Astrocyte (in vitro differentiated cells and primary cell): ENCODE results near the gene MYLK2. TPM values are rescaled to one million over a fixed set of nuclear protein-coding genes. Genes with fewer than 3 reads are reported as not detected.

Experiments
- DNase-seq: peaks from one replicate; pipeline ENCODE4 v3.0.0-alpha.2; 2010; ENCODE audit warnings: low read depth
- FAIRE-seq: peaks from 2 replicates; lab custom pipeline; 2011; peaks lifted over from hg19 to GRCh38; lab: Jason Lieb, UNC
- H2AFZ ChIP-seq: 2 replicates; pipeline ENCODE4 v1.6.0; 2012; ENCODE audit warnings: low read depth, low read length, inconsistent platforms
- H3K27ac ChIP-seq: 2 replicates; pipeline ENCODE4 v1.5.1; 2011; ENCODE audit warnings: low read depth, low read length, inconsistent platforms
- H3K27me3 ChIP-seq: 2 replicates; pipeline ENCODE4 v1.6.0; 2011; ENCODE audit warnings: low read length, inconsistent platforms; ENCODE audit not compliant: insufficient read depth
- H3K36me3 ChIP-seq: 2 replicates; pipeline ENCODE4 v1.5.1; 2011; ENCODE audit warnings: low read length, inconsistent platforms; ENCODE audit not compliant: insufficient read depth
- H3K4me1 ChIP-seq: 2 replicates; pipeline ENCODE4 v1.5.1; 2011; ENCODE audit warnings: low read length, inconsistent platforms; ENCODE audit not compliant: insufficient read depth
- H3K4me2 ChIP-seq: 2 replicates; pipeline ENCODE4 v1.6.0; 2012; ENCODE audit warnings: low read length, inconsistent platforms
- H3K4me3 ChIP-seq: 2 replicates; pipeline ENCODE4 v1.5.1; 2011; ENCODE audit warnings: low read depth, mild to moderate bottlenecking, low read length, inconsistent platforms; ENCODE audit not compliant: insufficient read depth
- H3K79me2 ChIP-seq: 2 replicates; pipeline ENCODE4 v1.6.0; 2012; ENCODE audit warnings: mild to moderate bottlenecking, low read length, inconsistent platforms; ENCODE audit not compliant: insufficient read depth
- H3K9ac ChIP-seq: 2 replicates; pipeline ENCODE4 v1.6.0; 2012; ENCODE audit warnings: mild to moderate bottlenecking, low read length, inconsistent platforms
- H3K9me3 ChIP-seq: 2 replicates; pipeline ENCODE4 v1.5.1; 2012; ENCODE audit warnings: low read depth, mild to moderate bottlenecking, low read length, inconsistent platforms; ENCODE audit not compliant: insufficient read depth
- H4K20me1 ChIP-seq: 2 replicates; pipeline ENCODE4 v1.6.0; 2012; ENCODE audit warnings: low read length, inconsistent platforms; ENCODE audit not compliant: insufficient read depth
- H3K27ac Mint-ChIP-seq: one replicate; pipeline ENCODE4 v1.8.0; 2021; ENCODE audit warnings: mild to moderate bottlenecking, mixed read lengths; ENCODE audit not compliant: unreplicated experiment
- H3K27me3 Mint-ChIP-seq: one replicate; pipeline ENCODE4 v1.8.0; 2021; ENCODE audit warnings: low read depth, mixed read lengths; ENCODE audit not compliant: unreplicated experiment
- H3K36me3 Mint-ChIP-seq: one replicate; pipeline ENCODE4 v1.8.0; 2021; ENCODE audit warnings: low read depth, mixed read lengths; ENCODE audit not compliant: unreplicated experiment
- H3K4me1 Mint-ChIP-seq: one replicate; pipeline ENCODE4 v1.8.0; 2021; ENCODE audit warnings: low read depth, mixed read lengths; ENCODE audit not compliant: unreplicated experiment
- H3K4me3 Mint-ChIP-seq: one replicate; pipeline ENCODE4 v1.8.0; 2021; ENCODE audit warnings: mild to moderate bottlenecking, moderate library complexity, mixed read lengths; ENCODE audit not compliant: unreplicated experiment
- H3K9me3 Mint-ChIP-seq: one replicate; pipeline ENCODE4 v1.8.0; 2021; ENCODE audit warnings: mild to moderate bottlenecking, mixed read lengths; ENCODE audit not compliant: unreplicated experiment
- CTCF ChIP-seq: IDR thresholded peaks from 2 replicates; pipeline ENCODE4 v1.5.1; 2011; ENCODE audit warnings: low read depth, mild to moderate bottlenecking, inconsistent platforms, low read length, moderate library complexity; ENCODE audit not compliant: insufficient read depth
- EZH2 ChIP-seq: IDR thresholded peaks from 2 replicates; pipeline ENCODE4 v1.6.1; 2012; ENCODE audit warnings: mild to moderate bottlenecking, low read length, inconsistent platforms; ENCODE audit not compliant: insufficient read depth
- total RNA-seq: library from RNA; stranded (reverse); gene quantifications from 2 replicates; pipeline ENCODE4 v1.2.1, GENCODE V29; 2021

MYLK2 gene
- total RNA-seq, 1 donor from 2014 or later: 2.1 TPM

GRCh38 chr20:31824125-31824485, 4.9 kb downstream of the MYLK2 start:
- Histone ChIP-seq H3K4me1 (peaks cover 26% of the 10 kb centered on the region), H3K9ac (peak overlapping the region; percentile 43), H4K20me1 (no peaks in the 10 kb centered on the region), H3K4me3 (no peak overlapping the region), H3K27me3 (peaks cover 2% of the 10 kb centered on the region), H3K79me2 (no peaks in the 10 kb centered on the region), H3K4me2 (peak overlapping the region; percentile 72), H3K9me3 (no peaks in the 10 kb centered on the region), H3K27ac (no peak overlapping the region), H2AFZ (peak overlapping the region; percentile 62), H3K36me3 (no peaks in the 10 kb centered on the region)
- TF ChIP-seq EZH2: no peak
- TF ChIP-seq CTCF: no peak
- Mint-ChIP-seq H3K4me1 (peaks cover 10% of the 10 kb centered on the region), H3K27ac (peak overlapping the region; percentile 67), H3K27me3 (peaks cover 28% of the 10 kb centered on the region), H3K9me3 (no peaks in the 10 kb centered on the region), H3K36me3 (peaks cover 2% of the 10 kb centered on the region), H3K4me3 (no peak overlapping the region)
- DNase-seq: no peak
- FAIRE-seq: no peak

GRCh38 chr20:31824554-31825313, 5.6 kb downstream of the MYLK2 start:
- Histone ChIP-seq H3K9ac (no peak overlapping the region), H3K27ac (no peak overlapping the region), H3K4me3 (no peak overlapping the region), H3K27me3 (peaks cover 2% of the 10 kb centered on the region), H3K4me2 (peak overlapping the region; percentile 45), H3K4me1 (peaks cover 26% of the 10 kb centered on the region), H3K9me3 (no peaks in the 10 kb centered on the region), H3K79me2 (no peaks in the 10 kb centered on the region), H3K36me3 (no peaks in the 10 kb centered on the region), H4K20me1 (no peaks in the 10 kb centered on the region), H2AFZ (no peak overlapping the region)
- H3K36me3 Mint-ChIP-seq: peaks cover 2% of the 10 kb centered on the region
- TF ChIP-seq CTCF: no peak
- no peak for TF ChIP-seq EZH2
- peak overlapping the region; percentile 67 for H3K27ac Mint-ChIP-seq
- FAIRE-seq (no peak), DNase-seq (no peak)
- H3K9me3 Mint-ChIP-seq: no peaks in the 10 kb centered on the region
- H3K4me1 Mint-ChIP-seq: peaks cover 10% of the 10 kb centered on the region
- peaks cover 28% of the 10 kb centered on the region for H3K27me3 Mint-ChIP-seq
- H3K4me3 Mint-ChIP-seq: no peak overlapping the region

DNA sequence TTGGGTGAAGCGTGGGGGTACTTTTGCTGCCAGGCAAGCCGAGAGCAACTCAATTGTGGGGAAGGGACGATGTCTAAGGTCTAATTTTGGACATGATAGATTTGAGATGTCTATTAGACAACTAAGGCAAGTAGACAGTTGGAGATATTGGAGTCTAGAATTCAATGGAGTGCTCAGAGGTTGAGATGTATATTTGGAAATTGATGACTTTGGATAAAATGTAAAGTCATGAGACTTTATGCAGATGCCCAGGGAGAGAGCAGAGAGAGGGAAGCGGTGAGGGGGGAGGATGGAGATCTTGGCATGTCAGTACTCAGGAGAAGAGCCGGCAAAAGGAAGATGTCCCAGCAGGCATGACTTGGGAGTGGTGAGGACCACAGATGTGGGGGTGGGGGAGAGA, 6.9 kb downstream of the MYLK2 start:
- Histone ChIP-seq H3K4me2 (no peak overlapping the region), H3K9me3 (no peaks in the 10 kb centered on the region), H3K4me3 (no peak overlapping the region), H3K27me3 (peaks cover 2% of the 10 kb centered on the region), H3K36me3 (no peaks in the 10 kb centered on the region), H3K4me1 (peaks cover 26% of the 10 kb centered on the region), H3K9ac (no peak overlapping the region), H4K20me1 (no peaks in the 10 kb centered on the region), H3K27ac (no peak overlapping the region), H3K79me2 (no peaks in the 10 kb centered on the region), H2AFZ (no peak overlapping the region)
- no peak for DNase-seq
- Mint-ChIP-seq H3K36me3 (peaks cover 7% of the 10 kb centered on the region), H3K27ac (no peak overlapping the region), H3K9me3 (no peaks in the 10 kb centered on the region), H3K4me1 (peaks cover 10% of the 10 kb centered on the region), H3K4me3 (no peak overlapping the region), H3K27me3 (peaks cover 32% of the 10 kb centered on the region)
- TF ChIP-seq CTCF (no peak), EZH2 (no peak)
- no peak for FAIRE-seq
